HG03175 (cell line): ENCODE measurements around the gene URAD.
A peak's percentile ranks its signal among the peaks of the same experiment; 100 is the strongest.

ENCODE experiments used
- ATAC-seq: cut with Tn5 transposase; IDR thresholded peaks from one replicate; pipeline ENCODE4 v1.9.1; 2021; ENCODE audit warnings: mild to moderate bottlenecking, moderate library complexity; ENCODE audit not compliant: unreplicated experiment

Gene URAD

DNA sequence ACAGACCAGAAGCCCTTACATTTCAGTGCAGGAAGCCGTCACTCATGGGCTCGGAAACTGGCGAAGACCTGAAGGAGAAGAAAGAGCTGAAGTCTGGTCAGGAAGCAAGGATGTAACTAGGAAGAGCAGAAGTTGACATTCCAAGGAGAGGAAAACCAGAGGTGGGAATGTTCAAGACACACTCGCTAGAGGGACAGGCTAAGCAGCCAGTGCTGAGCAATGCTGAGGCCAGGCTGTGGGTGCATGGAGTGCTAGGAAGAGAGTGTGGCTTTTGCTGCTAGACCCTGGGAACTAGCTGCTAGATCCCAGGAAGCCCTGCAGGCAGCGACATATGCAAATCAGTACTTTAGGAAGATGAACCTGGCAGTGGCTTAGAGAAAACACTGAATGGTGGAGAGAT, 12.1 kb upstream of the URAD start:
- ATAC-seq = no peak

DNA sequence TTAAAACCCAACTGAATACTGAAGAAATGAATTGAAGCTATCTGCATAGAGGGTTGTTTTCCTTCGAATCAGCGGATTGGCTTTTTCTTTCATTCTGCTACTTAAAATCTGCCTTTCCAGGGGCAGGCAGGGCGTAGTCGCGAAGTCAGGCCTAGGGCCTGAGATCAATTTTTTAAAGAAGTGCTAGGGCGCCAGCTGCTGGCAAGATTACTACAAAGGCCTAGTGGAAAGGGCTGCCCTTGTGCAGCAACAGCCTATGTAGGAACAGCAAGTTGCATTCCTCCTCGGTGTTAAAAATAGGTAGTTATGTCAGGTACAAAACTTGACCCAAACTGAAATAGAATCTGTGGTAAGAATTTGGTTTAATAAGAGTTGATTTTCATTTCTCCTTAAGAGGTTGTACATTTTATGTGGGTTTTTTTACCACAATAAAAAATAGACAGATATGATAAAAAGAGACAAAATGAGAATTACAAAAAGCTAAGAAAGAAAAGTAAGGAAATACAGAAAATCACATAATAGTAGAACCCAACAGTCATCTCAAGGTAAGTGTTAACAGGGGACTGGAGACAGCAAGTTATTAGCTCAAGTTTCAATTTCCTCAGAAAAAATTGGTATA, 9.5 kb upstream of the URAD start:
- ATAC-seq = peak; percentile 47

DNA sequence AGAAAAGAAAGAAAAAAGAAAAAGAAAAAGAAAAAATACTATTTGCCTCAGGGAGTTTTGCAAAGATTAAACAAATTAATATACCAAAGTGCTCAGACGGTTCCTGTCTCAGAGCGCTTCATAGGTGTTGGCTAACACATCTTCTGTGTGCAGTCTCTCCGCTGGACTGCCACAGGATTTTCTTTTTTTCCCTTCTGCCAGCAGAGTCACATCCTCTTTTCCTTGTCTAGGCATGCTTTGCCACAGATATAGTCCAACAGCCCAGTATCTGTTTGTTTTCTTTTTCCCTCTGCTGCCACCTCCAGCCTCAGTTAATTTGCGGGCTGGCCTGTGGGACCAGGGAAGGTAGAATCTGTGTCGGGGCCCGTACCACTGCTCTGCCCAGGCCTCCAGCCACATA, 3.4 kb upstream of the URAD start:
- no peak for ATAC-seq

DNA sequence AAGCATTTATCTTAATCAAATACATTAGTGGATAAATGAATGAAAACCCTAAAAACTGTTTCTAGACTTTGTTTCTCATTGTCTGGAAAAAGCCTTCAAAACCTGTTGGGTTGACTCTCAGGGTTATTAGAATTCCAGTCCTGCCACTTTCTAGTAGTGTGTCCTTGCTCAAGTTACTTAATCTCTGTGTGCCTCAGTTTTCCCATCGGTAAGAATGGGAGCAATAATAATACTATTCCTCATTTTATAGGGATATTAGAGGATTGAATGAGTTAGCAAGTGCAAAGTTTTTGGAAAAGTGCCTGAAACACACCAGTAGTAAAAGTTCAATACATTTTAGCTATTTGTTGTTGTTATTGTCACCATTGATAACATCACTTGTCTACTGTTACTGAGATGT, 2.9 kb downstream of the URAD start:
- no peak for ATAC-seq

DNA sequence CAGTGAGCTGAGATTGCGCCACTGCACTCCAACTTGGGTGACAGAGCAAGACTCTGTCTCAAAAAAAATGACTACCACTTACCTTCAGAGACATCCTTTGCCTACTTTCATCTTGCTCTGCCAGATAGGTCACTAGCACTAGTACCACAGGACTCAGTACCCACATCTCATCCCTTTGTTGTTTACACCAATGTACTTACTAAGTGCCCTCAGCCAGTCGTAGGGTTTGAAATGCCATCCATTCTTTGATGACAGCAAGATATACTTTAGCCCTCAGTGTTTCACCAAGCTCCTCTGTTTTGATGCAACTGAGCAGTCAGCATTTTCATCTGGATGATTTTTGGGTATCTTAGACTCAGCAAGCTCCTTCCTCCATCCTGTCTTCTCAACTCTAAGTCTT, 6.1 kb downstream of the URAD start:
- ATAC-seq = no peak

DNA sequence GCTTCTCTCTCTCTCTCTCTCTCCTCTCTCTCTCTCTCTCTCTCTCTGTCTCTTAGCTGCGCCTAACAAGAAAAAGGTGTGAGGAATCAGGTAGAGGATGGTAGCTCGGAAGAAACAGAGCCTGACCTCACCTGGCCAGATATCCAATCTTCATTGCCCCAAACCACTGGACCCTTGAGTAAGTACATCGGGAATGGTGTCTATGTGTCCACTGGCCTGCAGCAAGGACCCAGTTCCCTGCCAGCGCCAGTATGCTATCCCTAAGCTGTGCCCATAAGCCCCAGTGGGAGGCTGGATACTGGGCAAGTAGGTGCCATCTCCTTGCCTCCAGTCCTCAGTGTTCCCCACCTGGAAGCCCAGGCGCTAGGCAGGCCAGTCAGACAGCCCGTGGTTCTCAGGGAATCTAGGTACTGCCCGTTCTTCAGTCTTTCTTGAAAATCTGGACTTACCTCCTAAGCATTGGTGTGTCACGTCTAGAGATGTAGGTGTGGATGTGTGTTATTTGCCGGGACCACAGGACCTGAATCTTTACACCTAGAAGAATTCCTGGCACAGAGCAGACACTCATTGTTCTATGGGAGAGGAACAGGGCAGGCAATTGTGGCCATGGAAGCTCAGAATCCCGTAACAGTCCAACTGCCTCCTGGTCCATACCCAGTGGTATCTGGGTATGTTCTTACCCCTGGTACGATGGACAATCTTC, 7.3 kb downstream of the URAD start:
- ATAC-seq = no peak

DNA sequence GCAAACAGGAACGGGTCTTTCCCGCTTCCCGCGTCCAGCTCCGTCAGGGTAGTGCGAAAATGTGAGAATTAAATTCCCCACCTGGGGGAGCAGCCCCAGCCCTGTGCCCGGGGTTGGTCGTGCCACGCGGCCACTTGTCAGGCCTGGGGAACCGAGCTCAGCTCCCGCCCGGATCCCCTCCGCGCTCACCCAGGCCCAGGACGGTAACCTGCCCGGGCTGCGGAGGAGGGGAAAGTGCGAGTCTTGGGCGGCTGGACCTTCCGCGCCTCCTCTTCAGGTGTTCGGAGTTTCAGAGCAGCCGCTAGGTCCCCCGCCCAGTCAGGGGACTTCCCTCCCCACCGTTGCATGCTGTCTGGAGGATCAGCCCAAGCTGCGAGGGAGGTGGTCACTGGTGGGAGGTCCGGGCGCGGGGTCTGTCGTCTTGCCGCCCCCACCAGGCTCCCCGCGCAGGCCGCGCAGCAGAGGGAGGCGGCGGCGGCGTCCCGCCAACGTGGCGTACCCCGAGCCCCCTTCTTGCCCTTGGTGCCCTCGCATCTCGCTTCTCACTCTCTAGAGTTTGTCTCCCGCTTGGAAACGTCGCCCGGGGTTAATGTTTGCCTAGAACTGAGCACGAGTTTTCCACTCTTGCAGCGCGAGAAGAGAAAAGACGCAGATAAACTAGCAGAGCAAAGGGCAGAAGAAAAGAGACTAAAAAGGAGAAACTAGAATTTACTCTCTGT, 8.1 kb downstream of the URAD start:
- no peak for ATAC-seq

DNA sequence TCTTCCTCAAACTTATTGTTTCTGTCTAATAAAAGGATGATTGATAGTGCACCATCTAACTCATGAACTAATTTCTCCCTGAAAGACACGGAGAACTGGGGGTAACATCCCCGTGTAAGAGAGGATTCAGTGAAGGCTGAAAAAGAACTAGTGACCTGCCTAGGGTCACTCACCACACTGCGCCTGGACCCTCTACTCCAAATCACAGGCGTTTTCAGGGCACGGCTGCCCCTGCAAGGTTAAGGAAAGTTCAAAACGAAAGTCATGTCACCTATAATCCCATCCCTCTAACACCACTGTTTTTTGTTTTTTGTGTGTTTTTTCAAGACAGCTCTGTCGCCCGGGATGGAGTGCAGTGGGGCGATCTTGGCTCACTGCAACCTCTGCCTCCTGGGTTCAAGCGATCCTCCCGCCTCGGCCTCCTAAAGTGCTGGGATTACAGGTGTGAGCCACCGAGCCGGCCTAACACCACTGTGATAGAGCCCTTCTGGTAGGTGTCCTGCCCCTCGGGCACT, 8.7 kb downstream of the URAD start:
- no peak for ATAC-seq

DNA sequence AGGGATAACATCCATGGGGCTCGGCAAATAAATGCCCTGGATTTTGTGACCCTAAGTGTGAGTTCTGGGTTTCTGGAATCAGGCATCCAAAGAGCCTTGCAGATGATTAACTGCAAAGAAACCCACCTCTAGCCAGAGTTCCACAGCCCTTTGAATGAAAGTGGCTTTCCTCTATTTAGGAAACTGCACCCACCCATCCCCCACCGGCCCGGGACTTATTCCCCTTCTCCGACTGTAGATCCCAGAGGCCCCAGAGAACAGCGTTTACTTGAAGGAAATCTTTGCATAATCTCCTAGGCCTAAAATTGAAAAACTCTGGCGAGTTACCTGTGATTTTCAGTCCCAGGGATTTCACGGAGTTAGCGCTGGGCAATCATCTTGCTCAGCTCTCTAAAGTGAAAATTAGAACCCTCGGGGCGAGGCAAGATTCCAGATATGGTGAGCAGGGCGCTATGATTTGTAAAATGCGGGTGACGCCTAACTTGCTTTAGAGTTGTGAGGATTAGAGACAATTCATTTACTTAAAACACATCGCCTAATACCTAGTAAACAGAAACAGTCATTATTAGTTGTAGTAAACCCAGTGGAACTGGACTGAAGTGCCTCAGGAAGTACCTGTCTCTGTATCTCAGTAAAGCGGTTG, 9.4 kb downstream of the URAD start:
- ATAC-seq = no peak

DNA sequence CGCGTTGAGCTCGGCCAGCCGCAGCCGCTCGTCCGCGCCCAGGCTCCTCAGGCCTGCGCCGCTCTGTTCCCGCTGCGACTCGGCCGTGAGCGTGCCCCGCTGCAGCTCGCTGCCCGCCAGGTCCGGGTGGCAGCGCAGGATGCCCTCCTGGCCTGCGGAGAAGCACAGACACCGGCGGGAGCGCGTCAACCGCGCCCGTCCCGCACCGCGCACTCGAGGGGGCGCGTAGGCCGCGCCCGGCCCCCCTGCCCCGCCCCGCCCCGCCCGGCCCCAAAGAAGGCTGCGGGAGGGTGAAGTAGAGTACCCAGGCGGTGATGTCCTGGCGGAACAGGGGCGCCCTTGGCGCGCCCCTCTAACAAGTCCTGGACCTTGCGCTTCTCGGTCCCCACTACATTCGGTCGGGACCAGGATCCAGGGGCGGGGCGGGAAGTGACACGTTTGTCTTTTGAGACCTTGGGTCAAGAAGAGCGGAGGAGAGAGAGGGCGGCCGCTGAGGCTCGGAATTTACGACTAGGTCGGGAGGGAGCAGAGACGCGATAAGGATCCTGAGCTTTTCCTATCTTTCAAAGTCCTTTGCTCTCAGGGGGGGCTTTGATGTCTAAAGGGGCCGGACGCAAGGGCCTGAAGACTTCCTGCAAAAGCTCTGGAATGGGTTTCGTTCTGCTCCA, 10.1 kb downstream of the URAD start:
- ATAC-seq = no peak

DNA sequence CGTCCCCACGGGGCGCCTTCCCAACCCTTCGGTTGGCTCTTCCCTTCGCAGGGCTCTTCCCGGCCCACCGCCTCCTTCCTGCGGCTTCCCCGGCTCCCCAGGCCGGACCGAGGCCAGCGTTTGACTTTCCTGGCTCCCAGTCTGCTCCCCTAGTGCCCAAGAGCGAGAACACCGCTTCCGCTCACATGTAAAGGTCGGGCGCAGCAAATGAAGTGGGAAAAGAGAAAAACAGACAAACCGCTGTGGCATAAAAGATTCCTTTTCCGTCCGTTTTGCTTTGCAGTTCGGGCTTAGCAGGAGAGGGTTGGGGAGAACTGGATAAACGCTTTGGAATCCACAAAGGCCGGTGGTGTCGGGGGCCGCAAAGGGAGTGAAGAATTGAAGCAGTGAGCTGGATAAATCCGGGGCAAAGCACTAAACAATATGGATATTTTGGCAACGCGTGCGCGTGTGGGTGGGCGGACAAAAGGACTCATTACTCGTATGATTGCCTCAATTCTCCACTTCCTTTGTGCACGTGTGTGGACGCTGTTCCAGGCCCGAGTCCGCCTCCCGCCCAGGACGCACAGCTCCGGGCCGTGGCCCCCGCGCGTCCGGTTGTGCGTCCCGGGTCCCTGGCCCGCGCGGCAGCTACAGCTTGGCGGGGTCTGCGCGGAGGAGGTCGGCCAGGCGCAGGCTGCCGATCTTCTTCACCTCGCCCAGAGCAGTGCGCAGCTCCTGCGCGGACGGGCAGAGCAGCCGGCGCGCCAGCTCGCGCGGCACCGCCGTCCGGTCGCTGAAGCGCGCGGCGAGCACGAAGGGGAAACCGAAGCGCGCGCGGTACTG, 10.8 kb downstream of the URAD start:
- no peak for ATAC-seq

DNA sequence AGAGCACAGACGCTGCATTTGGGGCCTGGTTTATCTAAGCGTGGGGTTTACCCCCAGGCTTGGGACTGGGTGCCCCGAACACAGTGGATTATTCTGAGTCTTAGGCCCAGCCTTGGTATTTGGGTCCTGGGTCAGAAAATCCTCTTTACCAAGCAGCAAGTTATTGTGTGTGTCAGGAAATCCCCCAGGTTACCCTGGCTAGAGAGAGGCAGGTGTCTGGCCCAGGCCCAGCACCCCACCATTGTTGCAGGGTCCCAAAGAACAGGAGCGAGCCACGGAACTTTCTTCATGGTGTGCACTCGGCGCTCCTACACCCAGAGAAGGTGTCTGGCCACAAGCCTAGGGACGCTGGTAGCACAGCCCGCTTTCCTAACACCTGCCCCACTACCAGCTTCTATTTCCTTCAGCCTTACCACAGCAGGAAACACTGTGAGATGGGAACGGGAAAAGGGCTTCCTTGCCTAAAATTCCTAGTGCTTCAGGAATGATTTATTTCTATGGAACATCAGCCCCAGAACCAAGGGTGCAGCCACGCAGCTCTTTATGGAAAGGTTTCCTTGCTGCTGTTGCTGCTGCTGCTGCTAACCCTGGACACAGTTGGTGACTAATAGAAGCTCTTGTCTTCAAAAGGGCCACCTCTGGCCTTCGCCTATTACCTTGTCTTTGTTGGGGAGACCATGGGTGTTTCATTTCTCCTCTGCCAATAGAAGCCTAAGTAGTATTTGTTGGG, 12.0 kb downstream of the URAD start:
- no peak for ATAC-seq

DNA sequence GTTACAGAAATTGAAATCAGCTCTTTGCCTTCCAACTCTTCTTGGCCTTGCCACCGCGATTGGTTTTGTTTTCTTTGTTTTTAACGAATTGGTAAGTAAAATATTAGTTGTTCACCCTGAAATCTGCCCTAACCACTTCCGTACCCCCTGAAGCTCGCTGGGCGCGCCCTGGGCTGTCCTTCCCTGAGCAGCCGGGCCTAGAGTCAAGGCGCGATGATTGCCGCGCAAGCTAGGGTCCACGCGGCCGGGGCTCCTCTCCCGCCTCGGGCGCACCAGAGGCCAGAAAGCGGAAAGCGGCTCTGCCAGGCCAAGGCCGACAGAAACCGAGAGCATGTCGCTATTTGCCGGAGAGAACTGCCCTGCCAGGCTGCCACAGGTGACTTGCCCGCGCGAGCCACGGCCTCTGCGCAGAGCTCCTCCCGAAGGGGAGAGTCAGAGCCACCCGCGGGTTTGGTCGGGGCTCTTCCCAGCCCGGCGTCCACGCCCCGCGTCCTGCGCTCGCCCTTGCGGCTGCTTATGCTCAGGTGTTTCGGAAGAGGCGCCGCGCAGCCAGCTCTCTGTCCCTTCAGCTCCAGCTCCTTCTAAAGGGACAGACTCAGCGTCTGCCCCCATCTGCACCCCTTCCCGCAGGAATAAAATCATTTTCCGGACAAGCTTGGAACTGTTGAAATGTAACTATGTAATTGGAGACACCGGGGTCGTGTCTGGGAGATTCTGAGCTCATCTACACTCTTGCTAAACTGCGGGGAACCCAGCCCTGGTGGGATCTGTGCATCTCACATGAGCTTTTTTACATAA, 12.7 kb downstream of the URAD start:
- ATAC-seq = no peak

DNA sequence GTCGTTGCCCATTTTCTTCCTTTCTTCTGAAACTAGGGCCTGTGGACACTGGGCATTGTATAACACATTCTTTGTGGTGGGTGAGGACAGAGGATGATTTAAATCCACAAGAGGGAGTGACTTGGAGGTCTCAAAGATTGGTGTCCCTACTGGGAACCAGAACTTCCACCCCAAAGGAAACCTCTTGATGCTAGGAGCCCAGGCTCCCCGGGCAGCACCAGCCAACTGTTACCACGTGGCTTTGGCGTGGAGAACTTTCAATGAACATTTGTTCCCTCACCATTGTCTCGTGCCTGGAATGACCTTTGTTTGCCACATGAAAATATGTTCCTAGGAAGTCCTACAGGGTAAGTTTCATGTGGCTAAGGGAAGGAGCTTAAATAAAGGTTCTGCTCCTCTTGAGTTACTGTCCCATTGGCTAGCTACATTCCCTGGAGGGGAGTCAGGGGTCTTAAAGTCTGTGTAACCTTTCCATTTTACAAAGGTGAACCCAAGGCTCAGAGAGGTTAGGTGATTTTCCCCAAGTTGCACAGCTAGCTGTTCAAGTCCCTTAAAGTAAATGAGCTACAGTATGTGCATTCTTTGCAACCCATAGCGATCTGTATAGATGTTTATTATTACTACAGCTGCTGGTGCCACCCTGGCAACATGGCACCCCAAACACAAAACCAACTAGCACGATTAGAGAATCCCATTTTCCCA, 14.4 kb downstream of the URAD start:
- no peak for ATAC-seq

DNA sequence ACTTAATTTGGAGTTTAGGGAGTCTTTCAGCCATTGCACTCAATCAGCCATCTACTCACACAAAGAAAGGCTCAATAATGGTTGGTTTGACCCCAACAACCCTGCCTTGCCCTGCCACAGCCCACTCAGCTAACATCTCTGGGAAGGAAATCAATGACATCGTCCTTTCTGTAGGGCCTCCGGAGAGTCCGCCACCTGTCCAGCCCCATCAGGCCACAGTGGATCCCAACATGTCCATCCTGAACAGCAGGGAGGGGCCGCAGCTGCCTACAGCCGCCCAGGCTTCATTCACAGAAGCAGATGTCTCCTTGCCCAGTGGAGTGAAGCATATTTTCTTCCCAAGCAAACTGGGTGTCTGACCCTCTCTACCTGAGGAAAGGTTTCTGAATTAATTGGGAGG, 15.2 kb downstream of the URAD start:
- no peak for ATAC-seq

DNA sequence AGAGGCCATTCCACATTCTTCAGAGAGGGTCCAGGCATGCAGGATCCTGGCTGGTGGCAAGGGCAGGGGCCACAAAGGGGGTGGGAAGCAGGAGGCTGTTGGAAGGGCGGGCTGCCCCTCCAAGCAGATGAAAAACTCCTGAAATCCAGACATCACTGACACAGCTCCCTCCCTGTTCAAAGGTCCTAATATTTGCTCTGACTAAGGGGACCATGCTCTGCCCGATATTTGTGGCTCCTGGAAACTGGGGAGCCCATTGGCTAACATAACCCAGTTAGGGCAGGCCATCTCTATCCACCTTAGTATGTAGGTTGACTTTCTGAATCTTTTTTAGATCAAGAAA, 16.0 kb downstream of the URAD start:
- ATAC-seq = no peak

DNA sequence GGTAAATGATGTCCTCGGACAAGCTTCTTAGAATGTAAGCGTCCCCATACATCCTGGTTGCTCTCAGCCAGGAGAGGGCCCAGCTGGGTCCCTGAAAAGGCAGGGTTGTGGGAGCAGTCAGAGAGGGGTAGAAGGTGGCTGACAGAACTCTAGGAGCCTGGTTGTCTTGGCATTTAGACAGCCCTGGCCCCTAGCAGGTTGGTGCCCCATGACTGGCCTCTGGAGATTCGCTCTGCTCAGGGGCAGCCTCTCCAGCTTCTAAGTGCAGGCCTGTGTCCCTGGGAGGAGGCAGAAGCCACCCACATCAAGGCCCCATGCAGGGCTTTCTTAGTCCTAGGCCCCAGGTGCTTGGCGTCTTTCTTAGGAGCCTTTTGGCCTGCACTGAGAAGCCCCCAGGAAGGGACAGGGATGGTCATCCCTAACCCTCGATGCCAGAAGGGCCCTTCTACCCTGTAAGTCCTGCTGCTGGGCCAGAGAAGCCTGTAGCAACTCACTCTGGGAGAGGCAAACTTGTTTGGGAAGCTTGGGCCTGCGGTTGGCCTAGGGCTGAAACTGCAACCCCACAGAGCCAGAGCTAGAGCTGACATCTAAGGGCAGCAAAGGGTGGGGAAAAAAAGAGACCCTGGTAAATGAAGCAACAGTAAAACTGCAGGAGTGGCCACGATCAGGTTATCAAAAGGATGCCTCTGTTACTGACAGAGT, 16.6 kb downstream of the URAD start:
- no peak for ATAC-seq

DNA sequence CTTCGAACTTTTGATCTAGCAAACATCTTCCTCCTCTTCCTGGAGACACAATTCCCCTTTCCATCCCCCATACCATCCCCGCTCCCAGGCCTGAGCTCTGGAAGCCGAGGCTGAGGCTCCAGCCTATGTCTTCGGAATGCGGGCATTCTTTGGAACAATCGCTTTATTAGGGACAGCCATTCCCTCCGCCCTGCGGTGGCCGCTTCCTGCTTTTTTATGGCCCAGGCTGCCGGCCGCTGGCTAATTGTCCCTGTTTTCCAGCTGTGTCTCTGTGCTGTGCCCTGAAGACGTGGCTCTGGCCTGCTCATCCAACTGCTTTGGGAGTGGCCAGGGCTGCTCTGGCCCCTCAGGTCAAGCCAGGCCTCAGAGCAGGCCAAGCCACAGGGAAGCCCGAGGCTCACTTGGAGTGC, 17.3 kb downstream of the URAD start:
- no peak for ATAC-seq
